ENCODE measurements around the gene SWAP70.

The SWAP70 gene

DNA sequence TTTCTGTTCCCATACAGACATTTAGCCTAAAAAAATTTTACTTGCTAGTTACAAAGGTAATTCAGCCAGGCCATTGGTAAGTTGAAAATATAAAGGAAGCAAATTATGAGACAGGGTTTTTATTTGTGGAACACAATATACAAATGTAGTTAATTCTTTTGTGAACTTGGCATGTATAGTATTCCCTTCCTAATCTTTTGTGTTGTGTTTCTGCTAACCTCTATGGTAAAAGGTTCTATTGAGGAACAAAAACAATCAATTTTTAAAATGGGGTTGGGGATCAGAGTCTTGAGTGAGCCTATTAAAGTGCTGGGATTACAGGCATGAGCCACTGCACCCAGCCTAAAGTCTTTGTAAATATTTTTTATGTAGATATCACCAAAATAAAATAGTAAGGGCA, 14.1 kb downstream of the SWAP70 start:
- TF ChIP-seq, protein P1, sequence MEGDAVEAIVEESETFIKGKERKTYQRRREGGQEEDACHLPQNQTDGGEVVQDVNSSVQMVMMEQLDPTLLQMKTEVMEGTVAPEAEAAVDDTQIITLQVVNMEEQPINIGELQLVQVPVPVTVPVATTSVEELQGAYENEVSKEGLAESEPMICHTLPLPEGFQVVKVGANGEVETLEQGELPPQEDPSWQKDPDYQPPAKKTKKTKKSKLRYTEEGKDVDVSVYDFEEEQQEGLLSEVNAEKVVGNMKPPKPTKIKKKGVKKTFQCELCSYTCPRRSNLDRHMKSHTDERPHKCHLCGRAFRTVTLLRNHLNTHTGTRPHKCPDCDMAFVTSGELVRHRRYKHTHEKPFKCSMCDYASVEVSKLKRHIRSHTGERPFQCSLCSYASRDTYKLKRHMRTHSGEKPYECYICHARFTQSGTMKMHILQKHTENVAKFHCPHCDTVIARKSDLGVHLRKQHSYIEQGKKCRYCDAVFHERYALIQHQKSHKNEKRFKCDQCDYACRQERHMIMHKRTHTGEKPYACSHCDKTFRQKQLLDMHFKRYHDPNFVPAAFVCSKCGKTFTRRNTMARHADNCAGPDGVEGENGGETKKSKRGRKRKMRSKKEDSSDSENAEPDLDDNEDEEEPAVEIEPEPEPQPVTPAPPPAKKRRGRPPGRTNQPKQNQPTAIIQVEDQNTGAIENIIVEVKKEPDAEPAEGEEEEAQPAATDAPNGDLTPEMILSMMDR (conservative IDR thresholded peaks at IDR 0.05; ENCODE audit: low read depth, low read length) = no peak
- no peak for DNase-seq (ENCODE audit: low read depth)
- no peak overlapping the region for H3K4me3 ChIP-seq (ENCODE audit: low read depth, low read length)

DNA sequence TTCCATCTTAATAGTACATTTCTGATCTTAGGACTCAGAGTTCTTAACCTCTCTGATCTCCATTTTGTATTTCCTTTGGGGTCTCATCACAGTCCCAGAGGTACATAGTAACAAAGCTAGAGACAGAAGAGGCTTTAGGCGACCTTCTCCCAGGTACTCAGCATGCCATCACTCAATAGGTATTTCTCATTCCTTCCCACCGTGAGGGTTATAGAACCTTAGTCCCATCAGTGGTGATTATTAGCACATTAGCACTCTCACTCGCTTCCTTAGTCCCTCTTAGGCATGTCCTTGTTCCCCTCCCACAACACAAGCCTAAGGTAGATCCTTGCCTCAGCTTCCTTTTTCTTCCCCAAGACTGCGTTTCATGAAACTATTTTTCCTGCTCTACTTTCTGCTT, 14.7 kb downstream of the SWAP70 start:
- H3K4me3 ChIP-seq (ENCODE audit: low read depth, low read length) = no peak overlapping the region
- TF ChIP-seq, protein P1 (conservative IDR thresholded peaks at IDR 0.05; ENCODE audit: low read depth, low read length) = no peak
- no peak for DNase-seq (ENCODE audit: low read depth)

DNA sequence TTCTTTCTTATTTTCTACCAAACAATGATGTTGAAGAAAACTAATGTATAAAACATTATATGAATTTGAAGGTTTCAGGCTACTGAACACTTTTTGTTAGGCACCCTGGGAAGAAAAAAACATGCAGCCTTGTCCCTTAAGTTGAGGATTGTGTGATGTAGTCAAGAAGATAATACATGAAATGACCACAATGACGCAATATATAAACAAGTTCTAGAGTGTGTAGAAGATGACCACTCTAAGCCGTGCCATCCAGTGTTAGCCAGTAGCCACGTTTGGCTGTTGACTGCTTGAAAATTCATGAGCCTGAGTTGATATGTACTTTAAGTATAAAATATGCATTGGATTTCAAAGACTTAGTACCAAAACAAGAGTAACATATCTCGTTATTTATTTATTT, 16.2 kb downstream of the SWAP70 start:
- no peak overlapping the region for H3K4me3 ChIP-seq (ENCODE audit: low read depth, low read length)
- peak; percentile 42 for DNase-seq (ENCODE audit: low read depth)
- TF ChIP-seq, protein P1 (conservative IDR thresholded peaks at IDR 0.05; ENCODE audit: low read depth, low read length) = no peak

DNA sequence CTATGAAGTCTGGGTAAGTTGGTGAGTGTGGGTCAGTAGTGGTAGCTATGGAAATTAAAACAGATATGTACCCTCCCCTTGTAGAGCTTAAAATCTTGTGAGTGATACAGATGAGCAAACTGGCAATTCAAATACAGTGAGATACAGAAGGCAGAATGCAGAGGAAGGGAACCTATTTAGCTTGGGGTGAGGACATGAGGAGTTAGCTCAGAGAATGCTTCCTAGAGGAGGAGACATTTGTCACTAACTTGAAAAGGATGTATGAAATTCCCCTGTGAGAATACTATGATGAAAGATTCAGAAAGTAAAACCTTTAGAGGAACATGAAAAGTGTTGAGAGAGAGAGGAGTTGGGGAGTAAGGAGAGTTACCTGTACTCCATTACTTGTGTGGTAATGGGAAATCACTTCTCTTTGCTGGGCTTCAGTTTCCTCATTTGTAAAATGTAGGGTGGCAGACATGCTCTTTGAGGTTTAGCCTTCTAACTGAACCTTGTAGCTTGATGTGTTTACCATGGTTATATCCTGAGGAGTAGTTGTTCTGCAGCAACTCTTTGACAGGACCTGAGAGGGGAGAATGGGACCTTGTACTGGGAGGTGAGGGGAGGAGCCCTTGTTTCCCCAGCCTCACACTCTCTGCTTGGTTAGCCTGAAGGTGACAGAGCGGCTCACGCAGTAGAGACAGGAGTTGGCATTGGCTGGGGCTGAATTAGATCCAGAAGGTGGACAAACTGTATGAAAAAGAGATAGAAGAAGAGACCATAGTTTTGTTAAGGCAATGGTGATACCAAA, 17.9 kb downstream of the SWAP70 start:
- no peak for DNase-seq (ENCODE audit: low read depth)
- TF ChIP-seq, protein P1 (conservative IDR thresholded peaks at IDR 0.05; ENCODE audit: low read depth, low read length) = no peak
- H3K4me3 ChIP-seq (ENCODE audit: low read depth, low read length) = no peak overlapping the region

DNA sequence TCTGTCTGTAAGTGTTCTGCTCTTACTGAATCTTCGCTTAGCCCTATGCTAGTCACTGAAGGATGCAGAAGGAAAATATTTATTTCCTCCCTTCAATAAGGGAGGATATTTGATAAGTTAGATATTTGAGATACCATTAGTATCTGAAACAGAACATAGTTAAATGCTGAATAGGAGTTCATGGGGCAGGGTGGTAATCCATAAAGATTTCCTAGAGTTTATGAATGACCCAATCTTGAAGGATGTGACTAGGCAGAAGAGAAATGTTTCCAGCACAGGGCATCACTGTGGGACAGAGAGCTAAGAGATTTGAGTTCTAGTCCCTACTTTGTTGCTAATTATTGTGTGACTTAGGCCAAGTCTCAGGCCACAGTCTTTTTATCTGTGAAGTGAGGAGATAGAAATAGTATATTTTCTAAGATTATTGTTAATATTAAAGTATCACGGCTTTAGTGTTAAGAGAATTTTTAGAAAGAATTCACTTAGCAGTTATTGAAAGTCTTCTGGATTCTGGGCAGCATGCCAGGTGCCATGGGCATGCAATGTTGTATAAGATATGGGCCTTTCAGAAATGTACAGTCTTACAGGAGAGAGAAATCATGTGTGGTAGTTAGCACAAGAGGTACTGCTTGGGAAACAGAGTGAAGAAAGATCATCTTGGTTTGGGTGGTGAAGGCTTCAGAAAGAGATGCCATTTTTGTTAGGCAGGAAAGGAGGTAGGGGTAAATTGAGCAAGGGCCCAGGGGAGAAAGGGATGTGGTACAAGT, 24.0 kb downstream of the SWAP70 start:
- peak; percentile 67 for DNase-seq (ENCODE audit: low read depth)
- H3K4me3 ChIP-seq (ENCODE audit: low read depth, low read length) = no peak overlapping the region
- TF ChIP-seq, protein P1 (conservative IDR thresholded peaks at IDR 0.05; ENCODE audit: low read depth, low read length) = no peak

DNA sequence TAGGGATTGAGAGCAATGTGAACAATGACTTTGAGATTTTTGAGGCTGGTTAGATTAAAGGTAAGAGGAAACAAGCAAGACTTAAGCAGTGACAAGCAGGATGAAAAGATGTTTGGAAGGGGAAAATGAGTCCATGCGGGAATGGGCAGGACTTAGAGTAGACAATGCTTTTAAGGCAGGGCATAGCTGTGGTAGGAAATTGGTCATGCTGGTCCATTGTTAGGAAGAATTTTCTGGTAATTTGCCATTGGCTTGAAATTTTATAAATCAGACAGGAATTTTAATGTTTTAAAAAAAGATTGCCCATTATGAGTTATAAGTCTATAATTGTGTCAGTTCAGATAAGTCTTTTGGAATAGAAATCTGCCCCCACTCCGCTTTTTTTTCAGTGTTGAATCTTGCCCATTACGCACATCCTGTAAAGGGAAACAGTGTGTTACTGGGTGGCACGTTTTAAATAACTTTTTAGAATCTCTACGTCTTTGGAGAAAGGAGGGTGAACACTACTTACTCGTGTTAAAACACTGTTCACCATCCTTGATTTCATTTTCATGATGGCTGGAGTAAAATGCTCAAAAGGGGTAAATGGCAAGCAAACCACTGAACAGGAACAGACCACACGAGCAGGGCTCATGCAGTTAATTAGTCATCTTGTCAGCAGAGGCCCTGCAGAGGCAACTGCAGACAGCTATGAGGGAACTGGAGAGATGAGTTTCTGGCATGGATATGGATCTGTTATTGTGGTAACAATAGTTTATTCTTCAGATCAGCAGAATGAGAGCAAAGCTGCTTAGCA, 25.0 kb downstream of the SWAP70 start:
- no peak overlapping the region for H3K4me3 ChIP-seq (ENCODE audit: low read depth, low read length)
- TF ChIP-seq, protein P1 (conservative IDR thresholded peaks at IDR 0.05; ENCODE audit: low read depth, low read length) = no peak
- peak; percentile 88 for DNase-seq (ENCODE audit: low read depth)

Measured in choroid plexus epithelial cell (primary cell).